Neuronal stem cell (in vitro differentiated cells): ENCODE results near the gene NT5DC1.

Experiments
- DNase-seq: peaks from one replicate; pipeline ENCODE4 v3.0.0-alpha.2; 2013; ENCODE audit warnings: low spot score
- H2AFZ ChIP-seq: one replicate; pipeline ENCODE4 v1.6.1; 2013; ENCODE audit warnings: mild to moderate bottlenecking, low read length, inconsistent platforms
- H2AK5ac ChIP-seq: 2 replicates; pipeline ENCODE4 v1.6.1; 2013; ENCODE audit warnings: low read depth, mild to moderate bottlenecking, inconsistent platforms, low read length, moderate library complexity, mixed read lengths
- H2BK120ac ChIP-seq: 2 replicates; pipeline ENCODE4 v1.6.1; 2013; ENCODE audit warnings: low read depth, mild to moderate bottlenecking, inconsistent platforms, low read length, moderate library complexity, mixed read lengths
- H2BK12ac ChIP-seq: one replicate; pipeline ENCODE4 v1.6.1; 2013; ENCODE audit warnings: low read length, inconsistent platforms
- H2BK15ac ChIP-seq: 2 replicates; pipeline ENCODE4 v1.6.1; 2013; ENCODE audit warnings: mild to moderate bottlenecking, low read length, inconsistent platforms, mixed read lengths
- H2BK5ac ChIP-seq: one replicate; pipeline ENCODE4 v1.6.1; 2013; ENCODE audit warnings: inconsistent platforms, mild to moderate bottlenecking, low read length, moderate library complexity
- H3K14ac ChIP-seq: one replicate; pipeline ENCODE4 v1.6.1; 2013; ENCODE audit warnings: low read length, inconsistent platforms
- H3K18ac ChIP-seq: 2 replicates; pipeline ENCODE4 v1.6.1; 2013; ENCODE audit warnings: low read length, inconsistent platforms
- H3K23ac ChIP-seq: 2 replicates; pipeline ENCODE4 v1.6.1; 2013; ENCODE audit warnings: low read depth, mild to moderate bottlenecking, mixed read lengths, low read length, inconsistent platforms; ENCODE audit not compliant: poor library complexity
- H3K27ac ChIP-seq: replicated peaks from 3 replicates; pipeline ENCODE4 v1.5.1; 2013; ENCODE audit warnings: low read length, inconsistent platforms
- H3K27me3 ChIP-seq, 3 experiments: 2 replicates each; pipeline ENCODE4 v1.6.1; 2013; ENCODE audit warnings: low read length in 3 of 3, mild to moderate bottlenecking in 2 of 3, inconsistent platforms in 1 of 3, low read depth in 1 of 3, mixed read lengths in 1 of 3, moderate library complexity in 1 of 3; ENCODE audit not compliant: control insufficient read depth in 3 of 3, insufficient read depth in 3 of 3
- H3K36me3 ChIP-seq, 2 donors: replicated peaks in 1 of 2; 2 replicates each; pipeline ENCODE4 v1.6.1; 2013; ENCODE audit warnings: low read length in 2 of 2; ENCODE audit not compliant: control insufficient read depth in 2 of 2, insufficient read depth in 2 of 2
- H3K4ac ChIP-seq: 2 replicates; pipeline ENCODE4 v1.6.1; 2013; ENCODE audit warnings: inconsistent platforms, mild to moderate bottlenecking, low read length, moderate library complexity
- H3K4me1 ChIP-seq, 2 donors: 1 replicate in 1 of 2; 2 replicates in 1 of 2; pipeline ENCODE4 v1.6.1; 2013; ENCODE audit warnings: low read length in 2 of 2, low read depth in 1 of 2; ENCODE audit not compliant: control insufficient read depth in 2 of 2, insufficient read depth in 1 of 2
- H3K4me2 ChIP-seq: one replicate; pipeline ENCODE4 v1.6.1; 2013; ENCODE audit warnings: mild to moderate bottlenecking, low read length, inconsistent platforms; ENCODE audit not compliant: insufficient read depth, poor library complexity, severe bottlenecking
- H3K4me3 ChIP-seq, 2 donors: 2 replicates each; pipeline ENCODE4 v1.5.1; 2013; ENCODE audit warnings: low read length in 2 of 2, mild to moderate bottlenecking in 2 of 2, inconsistent platforms in 1 of 2, moderate library complexity in 1 of 2
- H3K79me1 ChIP-seq: one replicate; pipeline ENCODE4 v1.6.1; 2013; ENCODE audit warnings: low read depth, mild to moderate bottlenecking, inconsistent platforms, low read length, moderate library complexity
- H3K9ac ChIP-seq: one replicate; pipeline ENCODE4 v1.6.1; 2013; ENCODE audit warnings: mild to moderate bottlenecking, low read depth, low read length, inconsistent platforms; ENCODE audit not compliant: poor library complexity
- H3K9me3 ChIP-seq, 2 donors: replicated peaks in 1 of 2; 2 replicates each; pipeline versions ENCODE3 to v1.6.1; 2013; ENCODE audit warnings: low read length in 2 of 2, mild to moderate bottlenecking in 2 of 2, inconsistent platforms in 1 of 2, low read depth in 1 of 2, mixed read lengths in 1 of 2, moderate library complexity in 1 of 2; ENCODE audit not compliant: control insufficient read depth in 2 of 2, insufficient read depth in 1 of 2
- H4K8ac ChIP-seq: one replicate; pipeline ENCODE4 v1.6.1; 2013; ENCODE audit warnings: low read depth, mild to moderate bottlenecking, inconsistent platforms, low read length, moderate library complexity
- H4K91ac ChIP-seq: one replicate; pipeline ENCODE4 v1.6.1; 2013; ENCODE audit warnings: low read length, low read depth, mild to moderate bottlenecking, inconsistent platforms; ENCODE audit not compliant: poor library complexity
- WGBS, 2 donors: extraction: QIAGEN DNeasy Blood & Tissue Kit; methylation state at CpG; one replicate each; pipeline ENCODE4 v1.1.7; 2013; ENCODE audit warnings: missing lambda C conversion rate in 2 of 2, mixed read lengths in 1 of 2; ENCODE audit not compliant: insufficient read length in 2 of 2, insufficient replicate concordance in 1 of 2; ENCODE audit errors: extremely low coverage in 2 of 2; 5-methylcytosine and 5-hydroxymethylcytosine counted together

The NT5DC1 gene

DNA sequence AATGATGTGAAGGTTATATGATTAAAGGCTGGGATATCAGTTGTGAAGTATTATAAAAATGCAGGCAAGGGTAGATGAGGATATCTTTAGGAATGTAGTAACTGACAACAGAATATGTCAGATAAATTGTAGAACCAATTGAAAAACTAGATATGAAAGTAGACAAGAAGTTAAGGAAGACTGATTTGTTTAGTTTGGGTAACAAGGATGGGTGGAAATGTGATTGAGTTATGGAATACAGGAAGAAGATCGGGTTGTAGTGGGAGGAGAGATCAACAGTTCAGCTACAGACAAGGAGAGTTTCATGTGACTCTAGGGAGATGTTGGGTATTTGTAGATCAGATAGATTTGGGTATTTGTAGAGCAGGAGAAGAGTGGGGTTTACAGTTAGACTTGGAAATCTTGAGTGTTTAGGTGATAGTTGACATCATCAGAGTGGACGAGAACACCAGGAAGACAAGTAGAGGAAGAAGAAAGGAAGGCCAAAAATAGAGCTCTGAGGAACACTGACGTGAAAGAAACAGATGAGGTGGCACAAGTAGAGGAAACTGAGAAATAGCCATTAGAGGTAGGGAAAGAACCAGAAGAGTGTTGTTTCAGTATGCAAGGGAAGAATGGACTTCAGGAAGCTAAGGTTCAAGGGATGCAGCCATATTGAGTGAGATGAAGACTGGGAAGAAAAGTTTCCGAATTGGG is 191.2 kb downstream of the NT5DC1 start:
- no peak overlapping the region for H3K4me3 ChIP-seq
- no peak overlapping the region for H2BK120ac ChIP-seq
- H2BK15ac ChIP-seq: no peak overlapping the region
- no peaks in the 10 kb centered on the region for H3K36me3 ChIP-seq
- DNase-seq: no peak
- H3K4me1 ChIP-seq: no peaks in the 10 kb centered on the region
- H3K9me3 ChIP-seq: no peaks in the 10 kb centered on the region
- H3K4me2 ChIP-seq: no peak overlapping the region
- H3K27me3 ChIP-seq: no peaks in the 10 kb centered on the region
- H3K27ac ChIP-seq: no peak overlapping the region
- no peak overlapping the region for H2AK5ac ChIP-seq
- H2BK12ac ChIP-seq: no peak overlapping the region
- no peak overlapping the region for H4K8ac ChIP-seq
- no peak overlapping the region for H4K91ac ChIP-seq
- no peak overlapping the region for H3K14ac ChIP-seq
- H3K9ac ChIP-seq: no peak overlapping the region
- no peak overlapping the region for H3K18ac ChIP-seq
- no peaks in the 10 kb centered on the region for H3K79me1 ChIP-seq
- H3K4ac ChIP-seq: no peak overlapping the region
- WGBS, 2 donors: no CpG with 5 or more reads among the region's 4 CpGs
- no peak overlapping the region for H2AFZ ChIP-seq
- no peak overlapping the region for H2BK5ac ChIP-seq
- no peak overlapping the region for H3K23ac ChIP-seq

GRCh38 chr6:116292553-116292952 is 191.9 kb downstream of the NT5DC1 start:
- Histone ChIP-seq H3K18ac (no peak overlapping the region), H3K79me1 (no peaks in the 10 kb centered on the region), H2BK15ac (no peak overlapping the region), H2BK120ac (no peak overlapping the region), H2BK5ac (no peak overlapping the region), H4K91ac (no peak overlapping the region), H3K4me2 (no peak overlapping the region), H3K23ac (no peak overlapping the region), H3K9ac (no peak overlapping the region), H3K27ac (no peak overlapping the region), H2AFZ (no peak overlapping the region), H3K4ac (no peak overlapping the region), H3K36me3 (no peaks in the 10 kb centered on the region), H2AK5ac (no peak overlapping the region), H2BK12ac (no peak overlapping the region), H3K14ac (no peak overlapping the region), H3K9me3 (no peaks in the 10 kb centered on the region), H3K4me1 (no peaks in the 10 kb centered on the region), H4K8ac (no peak overlapping the region), H3K27me3 (no peaks in the 10 kb centered on the region), H3K4me3 (no peak overlapping the region)
- no peak for DNase-seq
- no CpG with 5 or more reads among the region's 1 CpG for WGBS, 2 donors

GRCh38 chr6:116298273-116298672 is 197.6 kb downstream of the NT5DC1 start:
- H3K23ac ChIP-seq: no peak overlapping the region
- H3K36me3 ChIP-seq: no peaks in the 10 kb centered on the region
- DNase-seq: no peak
- H3K79me1 ChIP-seq: no peaks in the 10 kb centered on the region
- no peak overlapping the region for H3K9ac ChIP-seq
- WGBS, 2 donors: no CpG with 5 or more reads among the region's 3 CpGs
- H3K27ac ChIP-seq: no peak overlapping the region
- H3K18ac ChIP-seq: no peak overlapping the region
- no peak overlapping the region for H3K4me3 ChIP-seq
- no peak overlapping the region for H4K8ac ChIP-seq
- no peak overlapping the region for H3K4me2 ChIP-seq
- H3K14ac ChIP-seq: no peak overlapping the region
- H2AK5ac ChIP-seq: no peak overlapping the region
- H3K9me3 ChIP-seq: peaks cover 3 to 13% of the 10 kb centered on the region in 2 donors
- no peak overlapping the region for H4K91ac ChIP-seq
- no peak overlapping the region for H2BK5ac ChIP-seq
- H2BK12ac ChIP-seq: no peak overlapping the region
- no peak overlapping the region for H2BK120ac ChIP-seq
- peaks cover 0 to 6% of the 10 kb centered on the region in 2 donors for H3K4me1 ChIP-seq
- H3K4ac ChIP-seq: no peak overlapping the region
- H3K27me3 ChIP-seq: no peaks in the 10 kb centered on the region
- H2BK15ac ChIP-seq: no peak overlapping the region
- no peak overlapping the region for H2AFZ ChIP-seq

GRCh38 chr6:116298973-116299372 is 198.3 kb downstream of the NT5DC1 start:
- no peak overlapping the region for H2BK5ac ChIP-seq
- no peaks in the 10 kb centered on the region for H3K27me3 ChIP-seq
- DNase-seq: no peak
- peaks cover 3 to 13% of the 10 kb centered on the region in 2 donors for H3K9me3 ChIP-seq
- peaks cover 0 to 6% of the 10 kb centered on the region in 2 donors for H3K4me1 ChIP-seq
- no peak overlapping the region for H2AK5ac ChIP-seq
- no peak overlapping the region for H2AFZ ChIP-seq
- H3K18ac ChIP-seq: no peak overlapping the region
- H3K4ac ChIP-seq: no peak overlapping the region
- no peak overlapping the region for H3K4me3 ChIP-seq
- H3K4me2 ChIP-seq: no peak overlapping the region
- H3K36me3 ChIP-seq: no peaks in the 10 kb centered on the region
- no peak overlapping the region for H4K8ac ChIP-seq
- no peak overlapping the region for H3K23ac ChIP-seq
- no peak overlapping the region for H3K27ac ChIP-seq
- no peak overlapping the region for H2BK15ac ChIP-seq
- H4K91ac ChIP-seq: no peak overlapping the region
- no peak overlapping the region for H3K9ac ChIP-seq
- no peaks in the 10 kb centered on the region for H3K79me1 ChIP-seq
- H2BK120ac ChIP-seq: no peak overlapping the region
- no peak overlapping the region for H3K14ac ChIP-seq
- no peak overlapping the region for H2BK12ac ChIP-seq
